ENCODE results near the gene SLC19A1.

SLC19A1 gene

GRCh38 chr21:45583831-45584509 lies 41.7 kb upstream of the SLC19A1 start:
- Histone ChIP-seq H3K27me3 (ENCODE audit: control insufficient read depth, insufficient read depth, low read length, poor library complexity, severe bottlenecking) (peaks cover 10% of the 10 kb centered on the region), H3K9me3 (ENCODE audit: control insufficient read depth, low read length) (peaks cover 5% of the 10 kb centered on the region), H3K4me1 (ENCODE audit: control insufficient read depth, insufficient read depth, low read length) (no peaks in the 10 kb centered on the region), H3K36me3 (ENCODE audit: control insufficient read depth, insufficient read depth, low read length) (no peaks in the 10 kb centered on the region), H3K27ac (ENCODE audit: insufficient read depth, low read depth, low read length, poor library complexity, severe bottlenecking) (no peak overlapping the region), H3K4me3 (ENCODE audit: insufficient read depth, low read depth, low read length) (no peak overlapping the region)
- 92 to 93% methylated on average over 10 of the region's 10 CpGs for WGBS, 2 experiments

- Histone ChIP-seq H3K4me3 (ENCODE audit: insufficient read depth, low read depth, low read length) (no peak overlapping the region), H3K9me3 (ENCODE audit: control insufficient read depth, low read length) (peaks cover 5% of the 10 kb centered on the region), H3K27me3 (ENCODE audit: control insufficient read depth, insufficient read depth, low read length, poor library complexity, severe bottlenecking) (no peaks in the 10 kb centered on the region), H3K36me3 (ENCODE audit: control insufficient read depth, insufficient read depth, low read length) (no peaks in the 10 kb centered on the region), H3K4me1 (ENCODE audit: control insufficient read depth, insufficient read depth, low read length) (no peaks in the 10 kb centered on the region), H3K27ac (ENCODE audit: insufficient read depth, low read depth, low read length, poor library complexity, severe bottlenecking) (no peak overlapping the region)
- WGBS, 2 experiments = 89 to 90% methylated on average over 5 of the region's 5 CpGs
Measured at GRCh38 chr21:45582128-45582527, 39.9 kb upstream of the SLC19A1 start.

- no peaks in the 10 kb centered on the region for H3K4me1 ChIP-seq (ENCODE audit: control insufficient read depth, insufficient read depth, low read length)
- peaks cover 2% of the 10 kb centered on the region for H3K9me3 ChIP-seq (ENCODE audit: control insufficient read depth, low read length)
- no peaks in the 10 kb centered on the region for H3K36me3 ChIP-seq (ENCODE audit: control insufficient read depth, insufficient read depth, low read length)
- no peak overlapping the region for H3K4me3 ChIP-seq (ENCODE audit: insufficient read depth, low read depth, low read length)
- 92% methylated on average over 13 of the region's 13 CpGs for WGBS, 2 experiments
- no peak overlapping the region for H3K27ac ChIP-seq (ENCODE audit: insufficient read depth, low read depth, low read length, poor library complexity, severe bottlenecking)
- H3K27me3 ChIP-seq (ENCODE audit: control insufficient read depth, insufficient read depth, low read length, poor library complexity, severe bottlenecking) = no peaks in the 10 kb centered on the region
Measured at GRCh38 chr21:45581322-45581712, 39.1 kb upstream of the SLC19A1 start.

GRCh38 chr21:45580576-45581321 lies 38.5 kb upstream of the SLC19A1 start:
- no peak overlapping the region for H3K4me3 ChIP-seq (ENCODE audit: insufficient read depth, low read depth, low read length)
- no peaks in the 10 kb centered on the region for H3K27me3 ChIP-seq (ENCODE audit: control insufficient read depth, insufficient read depth, low read length, poor library complexity, severe bottlenecking)
- no peaks in the 10 kb centered on the region for H3K4me1 ChIP-seq (ENCODE audit: control insufficient read depth, insufficient read depth, low read length)
- peaks cover 2% of the 10 kb centered on the region for H3K9me3 ChIP-seq (ENCODE audit: control insufficient read depth, low read length)
- H3K36me3 ChIP-seq (ENCODE audit: control insufficient read depth, insufficient read depth, low read length) = no peaks in the 10 kb centered on the region
- H3K27ac ChIP-seq (ENCODE audit: insufficient read depth, low read depth, low read length, poor library complexity, severe bottlenecking) = no peak overlapping the region
- 66 to 69% methylated on average over 33 of the region's 33 CpGs for WGBS, 2 experiments

- Histone ChIP-seq H3K36me3 (ENCODE audit: control insufficient read depth, insufficient read depth, low read length) (no peaks in the 10 kb centered on the region), H3K27me3 (ENCODE audit: control insufficient read depth, insufficient read depth, low read length, poor library complexity, severe bottlenecking) (no peaks in the 10 kb centered on the region), H3K4me3 (ENCODE audit: insufficient read depth, low read depth, low read length) (no peak overlapping the region), H3K27ac (ENCODE audit: insufficient read depth, low read depth, low read length, poor library complexity, severe bottlenecking) (no peak overlapping the region), H3K4me1 (ENCODE audit: control insufficient read depth, insufficient read depth, low read length) (no peaks in the 10 kb centered on the region), H3K9me3 (ENCODE audit: control insufficient read depth, low read length) (peaks cover 2% of the 10 kb centered on the region)
- WGBS, 2 experiments = 96% methylated on average over 8 of the region's 8 CpGs
Measured at GRCh38 chr21:45580181-45580575, 37.9 kb upstream of the SLC19A1 start.

- Histone ChIP-seq H3K9me3 (ENCODE audit: control insufficient read depth, low read length) (peaks cover 2% of the 10 kb centered on the region), H3K27me3 (ENCODE audit: control insufficient read depth, insufficient read depth, low read length, poor library complexity, severe bottlenecking) (no peaks in the 10 kb centered on the region), H3K4me1 (ENCODE audit: control insufficient read depth, insufficient read depth, low read length) (peaks cover 2% of the 10 kb centered on the region), H3K27ac (ENCODE audit: insufficient read depth, low read depth, low read length, poor library complexity, severe bottlenecking) (no peak overlapping the region), H3K36me3 (ENCODE audit: control insufficient read depth, insufficient read depth, low read length) (no peaks in the 10 kb centered on the region), H3K4me3 (ENCODE audit: insufficient read depth, low read depth, low read length) (no peak overlapping the region)
- 94 to 95% methylated on average over 29 of the region's 29 CpGs for WGBS, 2 experiments
Measured at GRCh38 chr21:45579383-45580180, 37.3 kb upstream of the SLC19A1 start.

- WGBS, 2 experiments = 95% methylated on average over 21 of the region's 21 CpGs
- Histone ChIP-seq H3K27ac (ENCODE audit: insufficient read depth, low read depth, low read length, poor library complexity, severe bottlenecking) (no peak overlapping the region), H3K4me1 (ENCODE audit: control insufficient read depth, insufficient read depth, low read length) (peaks cover 8% of the 10 kb centered on the region), H3K27me3 (ENCODE audit: control insufficient read depth, insufficient read depth, low read length, poor library complexity, severe bottlenecking) (no peaks in the 10 kb centered on the region), H3K9me3 (ENCODE audit: control insufficient read depth, low read length) (peaks cover 2% of the 10 kb centered on the region), H3K4me3 (ENCODE audit: insufficient read depth, low read depth, low read length) (no peak overlapping the region), H3K36me3 (ENCODE audit: control insufficient read depth, insufficient read depth, low read length) (no peaks in the 10 kb centered on the region)
Measured at GRCh38 chr21:45578811-45579381, 36.7 kb upstream of the SLC19A1 start.

- Histone ChIP-seq H3K27me3 (ENCODE audit: control insufficient read depth, insufficient read depth, low read length, poor library complexity, severe bottlenecking) (no peaks in the 10 kb centered on the region), H3K36me3 (ENCODE audit: control insufficient read depth, insufficient read depth, low read length) (no peaks in the 10 kb centered on the region), H3K27ac (ENCODE audit: insufficient read depth, low read depth, low read length, poor library complexity, severe bottlenecking) (no peak overlapping the region), H3K4me1 (ENCODE audit: control insufficient read depth, insufficient read depth, low read length) (peaks cover 14% of the 10 kb centered on the region), H3K4me3 (ENCODE audit: insufficient read depth, low read depth, low read length) (no peak overlapping the region), H3K9me3 (ENCODE audit: control insufficient read depth, low read length) (no peaks in the 10 kb centered on the region)
- WGBS, 2 experiments = 92 to 94% methylated on average over 21 of the region's 21 CpGs
Measured at GRCh38 chr21:45578176-45578801, 36.0 kb upstream of the SLC19A1 start.

GRCh38 chr21:45577801-45578175 lies 35.5 kb upstream of the SLC19A1 start:
- 92 to 94% methylated on average over 12 of the region's 12 CpGs for WGBS, 2 experiments
- Histone ChIP-seq H3K27ac (ENCODE audit: insufficient read depth, low read depth, low read length, poor library complexity, severe bottlenecking) (no peak overlapping the region), H3K36me3 (ENCODE audit: control insufficient read depth, insufficient read depth, low read length) (no peaks in the 10 kb centered on the region), H3K4me1 (ENCODE audit: control insufficient read depth, insufficient read depth, low read length) (peaks cover 14% of the 10 kb centered on the region), H3K9me3 (ENCODE audit: control insufficient read depth, low read length) (no peaks in the 10 kb centered on the region), H3K4me3 (ENCODE audit: insufficient read depth, low read depth, low read length) (no peak overlapping the region), H3K27me3 (ENCODE audit: control insufficient read depth, insufficient read depth, low read length, poor library complexity, severe bottlenecking) (no peaks in the 10 kb centered on the region)

Data from ectodermal cell (in vitro differentiated cells).